ENCODE results near the gene GPR6. TPM values are rescaled to one million over a fixed set of nuclear protein-coding genes. Genes with fewer than 3 reads are reported as not detected.

GPR6 gene
- total RNA-seq, 1 experiment from 2014 or later: 0.20 TPM

GRCh38 chr6:110017306-110017705 is 39.2 kb downstream of the GPR6 start:
- Histone ChIP-seq H2AFZ (ENCODE audit: low read length) (no peak overlapping the region), H3K79me2 (ENCODE audit: insufficient read depth, low read length) (no peaks in the 10 kb centered on the region), H3K4me2 (ENCODE audit: insufficient read depth, insufficient read length, low read length) (no peak overlapping the region), H3K18ac (ENCODE audit: insufficient read length, low read depth, low read length) (no peak overlapping the region), H4K8ac (replicated peaks; ENCODE audit: insufficient read length, low read depth, low read length) (no peak overlapping the region), H2BK12ac (ENCODE audit: insufficient read length, low read depth, low read length) (no peak overlapping the region), H2AK5ac (ENCODE audit: insufficient read length, low read length) (no peak overlapping the region), H3T11ph (ENCODE audit: low read length) (no peak overlapping the region), H3K4ac (ENCODE audit: low read depth, low read length) (no peak overlapping the region), H4K5ac (ENCODE audit: insufficient read length, low read depth, low read length) (no peak overlapping the region), H3K9ac (ENCODE audit: extremely low read depth, insufficient read length, low read length) (no peak overlapping the region), H3K23ac (ENCODE audit: insufficient read length, low read depth, low read length) (no peak overlapping the region), H2BK20ac (ENCODE audit: low read depth, low read length, poor library complexity, severe bottlenecking) (no peak overlapping the region), H3K23me2 (ENCODE audit: insufficient read length, low read depth, low read length, poor library complexity, severe bottlenecking) (no peaks in the 10 kb centered on the region), H4K20me1 (ENCODE audit: control insufficient read depth, insufficient read depth, insufficient read length) (no peaks in the 10 kb centered on the region), H3K56ac (ENCODE audit: insufficient read length, low read depth, low read length) (no peak overlapping the region), H2BK15ac (ENCODE audit: low read depth, low read length) (no peak overlapping the region), H4K91ac (ENCODE audit: insufficient read length, low read depth, low read length) (no peak overlapping the region), H2BK5ac (ENCODE audit: insufficient read length, low read length) (no peak overlapping the region), H3K4me1 (ENCODE audit: insufficient read depth, low read length) (peaks cover 2% of the 10 kb centered on the region; the same call in 1 of the 2 replicates), H3K9me3 (ENCODE audit: control insufficient read depth, low read depth, low read length) (no peaks in the 10 kb centered on the region), H3K27ac (ENCODE audit: insufficient read length, low read depth, low read length) (no peak overlapping the region), H3K79me1 (ENCODE audit: insufficient read depth, low read depth, low read length, poor library complexity, severe bottlenecking) (no peaks in the 10 kb centered on the region), H3K27me3 (ENCODE audit: insufficient read depth, low read length) (no peaks in the 10 kb centered on the region), H2BK120ac (ENCODE audit: low read depth, low read length, poor library complexity, severe bottlenecking) (no peak overlapping the region), H3K14ac (ENCODE audit: insufficient read depth, low read length) (no peak overlapping the region)
- Mint-ChIP-seq H3K27me3 (ENCODE audit: low read depth) (peaks cover 2% of the 10 kb centered on the region; the same call in 1 of the 2 replicates), H3K9me3 (no peaks in the 10 kb centered on the region), H3K4me3 (no peak overlapping the region), H3K4me1 (0 out of 4 replicates have a peak, but pooled peaks cover 0 to 4% of the 10 kb centered on the region in 2 experiments), H3K36me3 (ENCODE audit: insufficient read depth in 1 of 3, low read depth in 3 of 3) (no peaks in the 10 kb centered on the region), H3K27ac (no peak overlapping the region; a peak in 1 of 7 replicates)
- no peak for DNase-seq
- no CpG with 5 or more reads among the region's 6 CpGs for WGBS (ENCODE audit: extremely low coverage, insufficient read length, low lambda C conversion rate)
- TF ChIP-seq CTCF (conservative IDR thresholded peaks at IDR 0.05): no peak

Measured in H9 (cell line).